ENCODE results near the gene SLC25A26.

The SLC25A26 gene

GRCh38 chr3:66344391-66344811 is 123.6 kb downstream of the SLC25A26 start:
- Histone ChIP-seq H3K27ac (ENCODE audit: low read length) (no peak overlapping the region), H3K27me3 (ENCODE audit: control insufficient read depth in 1 of 2, insufficient read depth in 2 of 2, low read length in 2 of 2) (no peaks in the 10 kb centered on the region), H3K4me3 (ENCODE audit: low read length in 2 of 2) (no peak overlapping the region), H3K4me1 (ENCODE audit: control insufficient read depth, insufficient read depth, low read length) (no peaks in the 10 kb centered on the region), H3K36me3 (ENCODE audit: control insufficient read depth in 2 of 2, insufficient read depth in 2 of 2, low read length in 2 of 2) (peaks cover 0 to 4% of the 10 kb centered on the region in 2 donors), H3K9me3 (ENCODE audit: control insufficient read depth in 2 of 2, low read length in 2 of 2) (no peaks in the 10 kb centered on the region), H3K9ac (ENCODE audit: low read length in 2 of 2) (no peak overlapping the region)

GRCh38 chr3:66344848-66345578 is 124.2 kb downstream of the SLC25A26 start:
- Histone ChIP-seq H3K36me3 (ENCODE audit: control insufficient read depth in 2 of 2, insufficient read depth in 2 of 2, low read length in 2 of 2) (peaks cover 0 to 4% of the 10 kb centered on the region in 2 donors), H3K27me3 (ENCODE audit: control insufficient read depth in 1 of 2, insufficient read depth in 2 of 2, low read length in 2 of 2) (no peaks in the 10 kb centered on the region), H3K4me1 (ENCODE audit: control insufficient read depth, insufficient read depth, low read length) (no peaks in the 10 kb centered on the region), H3K4me3 (ENCODE audit: low read length in 2 of 2) (no peak overlapping the region), H3K27ac (ENCODE audit: low read length) (no peak overlapping the region), H3K9ac (ENCODE audit: low read length in 2 of 2) (no peak overlapping the region), H3K9me3 (ENCODE audit: control insufficient read depth in 2 of 2, low read length in 2 of 2) (no peaks in the 10 kb centered on the region)

GRCh38 chr3:66348704-66349103 is 127.9 kb downstream of the SLC25A26 start:
- peaks cover 2% of the 10 kb centered on the region for H3K4me1 ChIP-seq (ENCODE audit: control insufficient read depth, insufficient read depth, low read length)
- H3K27me3 ChIP-seq (ENCODE audit: control insufficient read depth in 1 of 2, insufficient read depth in 2 of 2, low read length in 2 of 2), result no peaks in the 10 kb centered on the region
- no peak overlapping the region for H3K27ac ChIP-seq (ENCODE audit: low read length)
- H3K4me3 ChIP-seq (ENCODE audit: low read length in 2 of 2), result no peak overlapping the region
- H3K9me3 ChIP-seq (ENCODE audit: control insufficient read depth in 2 of 2, low read length in 2 of 2), result no peaks in the 10 kb centered on the region
- no peak overlapping the region for H3K9ac ChIP-seq (ENCODE audit: low read length in 2 of 2)
- peaks cover 0 to 4% of the 10 kb centered on the region in 2 donors for H3K36me3 ChIP-seq (ENCODE audit: control insufficient read depth in 2 of 2, insufficient read depth in 2 of 2, low read length in 2 of 2)

GRCh38 chr3:66350601-66351000 is 129.8 kb downstream of the SLC25A26 start:
- H3K9me3 ChIP-seq (ENCODE audit: control insufficient read depth in 2 of 2, low read length in 2 of 2), result no peaks in the 10 kb centered on the region
- peaks cover 0 to 4% of the 10 kb centered on the region in 2 donors for H3K36me3 ChIP-seq (ENCODE audit: control insufficient read depth in 2 of 2, insufficient read depth in 2 of 2, low read length in 2 of 2)
- H3K27ac ChIP-seq (ENCODE audit: low read length), result no peak overlapping the region
- H3K27me3 ChIP-seq (ENCODE audit: control insufficient read depth in 1 of 2, insufficient read depth in 2 of 2, low read length in 2 of 2), result no peaks in the 10 kb centered on the region
- no peak overlapping the region for H3K4me3 ChIP-seq (ENCODE audit: low read length in 2 of 2)
- no peak overlapping the region for H3K9ac ChIP-seq (ENCODE audit: low read length in 2 of 2)
- H3K4me1 ChIP-seq (ENCODE audit: control insufficient read depth, insufficient read depth, low read length), result peaks cover 2% of the 10 kb centered on the region

GRCh38 chr3:66353039-66353438 is 132.2 kb downstream of the SLC25A26 start:
- Histone ChIP-seq H3K36me3 (ENCODE audit: control insufficient read depth in 2 of 2, insufficient read depth in 2 of 2, low read length in 2 of 2) (no peaks in the 10 kb centered on the region), H3K27ac (ENCODE audit: low read length) (no peak overlapping the region), H3K4me3 (ENCODE audit: low read length in 2 of 2) (no peak overlapping the region), H3K9me3 (ENCODE audit: control insufficient read depth in 2 of 2, low read length in 2 of 2) (no peaks in the 10 kb centered on the region), H3K9ac (ENCODE audit: low read length in 2 of 2) (no peak overlapping the region), H3K4me1 (ENCODE audit: control insufficient read depth, insufficient read depth, low read length) (peaks cover 2% of the 10 kb centered on the region), H3K27me3 (ENCODE audit: control insufficient read depth in 1 of 2, insufficient read depth in 2 of 2, low read length in 2 of 2) (no peaks in the 10 kb centered on the region)

GRCh38 chr3:66353530-66353929 is 132.7 kb downstream of the SLC25A26 start:
- no peak overlapping the region for H3K27ac ChIP-seq (ENCODE audit: low read length)
- H3K9ac ChIP-seq (ENCODE audit: low read length in 2 of 2), result no peak overlapping the region
- peaks cover 2% of the 10 kb centered on the region for H3K4me1 ChIP-seq (ENCODE audit: control insufficient read depth, insufficient read depth, low read length)
- no peaks in the 10 kb centered on the region for H3K27me3 ChIP-seq (ENCODE audit: control insufficient read depth in 1 of 2, insufficient read depth in 2 of 2, low read length in 2 of 2)
- no peaks in the 10 kb centered on the region for H3K9me3 ChIP-seq (ENCODE audit: control insufficient read depth in 2 of 2, low read length in 2 of 2)
- H3K36me3 ChIP-seq (ENCODE audit: control insufficient read depth in 2 of 2, insufficient read depth in 2 of 2, low read length in 2 of 2), result no peaks in the 10 kb centered on the region
- H3K4me3 ChIP-seq (ENCODE audit: low read length in 2 of 2), result no peak overlapping the region

- Histone ChIP-seq H3K4me1 (ENCODE audit: control insufficient read depth, insufficient read depth, low read length) (peaks cover 2% of the 10 kb centered on the region), H3K36me3 (ENCODE audit: control insufficient read depth in 2 of 2, insufficient read depth in 2 of 2, low read length in 2 of 2) (no peaks in the 10 kb centered on the region), H3K9me3 (ENCODE audit: control insufficient read depth in 2 of 2, low read length in 2 of 2) (no peaks in the 10 kb centered on the region), H3K4me3 (ENCODE audit: low read length in 2 of 2) (no peak overlapping the region), H3K9ac (ENCODE audit: low read length in 2 of 2) (no peak overlapping the region), H3K27ac (ENCODE audit: low read length) (no peak overlapping the region), H3K27me3 (ENCODE audit: control insufficient read depth in 1 of 2, insufficient read depth in 2 of 2, low read length in 2 of 2) (no peaks in the 10 kb centered on the region)
Measured at GRCh38 chr3:66354001-66354400, 133.2 kb downstream of the SLC25A26 start.

- Histone ChIP-seq H3K4me1 (ENCODE audit: control insufficient read depth, insufficient read depth, low read length) (peaks cover 2% of the 10 kb centered on the region), H3K9me3 (ENCODE audit: control insufficient read depth in 2 of 2, low read length in 2 of 2) (no peaks in the 10 kb centered on the region), H3K4me3 (ENCODE audit: low read length in 2 of 2) (no peak overlapping the region), H3K27me3 (ENCODE audit: control insufficient read depth in 1 of 2, insufficient read depth in 2 of 2, low read length in 2 of 2) (no peaks in the 10 kb centered on the region), H3K36me3 (ENCODE audit: control insufficient read depth in 2 of 2, insufficient read depth in 2 of 2, low read length in 2 of 2) (no peaks in the 10 kb centered on the region), H3K27ac (ENCODE audit: low read length) (no peak overlapping the region), H3K9ac (ENCODE audit: low read length in 2 of 2) (no peak overlapping the region)
Measured at GRCh38 chr3:66355394-66355793, 134.6 kb downstream of the SLC25A26 start.

- Histone ChIP-seq H3K4me1 (ENCODE audit: control insufficient read depth, insufficient read depth, low read length) (peaks cover 2% of the 10 kb centered on the region), H3K9me3 (ENCODE audit: control insufficient read depth in 2 of 2, low read length in 2 of 2) (no peaks in the 10 kb centered on the region), H3K36me3 (ENCODE audit: control insufficient read depth in 2 of 2, insufficient read depth in 2 of 2, low read length in 2 of 2) (no peaks in the 10 kb centered on the region), H3K27ac (ENCODE audit: low read length) (no peak overlapping the region), H3K4me3 (ENCODE audit: low read length in 2 of 2) (no peak overlapping the region), H3K27me3 (ENCODE audit: control insufficient read depth in 1 of 2, insufficient read depth in 2 of 2, low read length in 2 of 2) (no peaks in the 10 kb centered on the region), H3K9ac (ENCODE audit: low read length in 2 of 2) (no peak overlapping the region)
Measured at GRCh38 chr3:66355997-66356396, 135.2 kb downstream of the SLC25A26 start.

GRCh38 chr3:66361356-66361755 is 140.6 kb downstream of the SLC25A26 start:
- Histone ChIP-seq H3K4me1 (ENCODE audit: control insufficient read depth, insufficient read depth, low read length) (no peaks in the 10 kb centered on the region), H3K9me3 (ENCODE audit: control insufficient read depth in 2 of 2, low read length in 2 of 2) (no peaks in the 10 kb centered on the region), H3K36me3 (ENCODE audit: control insufficient read depth in 2 of 2, insufficient read depth in 2 of 2, low read length in 2 of 2) (no peaks in the 10 kb centered on the region), H3K9ac (ENCODE audit: low read length in 2 of 2) (no peak overlapping the region), H3K27ac (ENCODE audit: low read length) (no peak overlapping the region), H3K4me3 (ENCODE audit: low read length in 2 of 2) (no peak overlapping the region), H3K27me3 (ENCODE audit: control insufficient read depth in 1 of 2, insufficient read depth in 2 of 2, low read length in 2 of 2) (no peaks in the 10 kb centered on the region)

GRCh38 chr3:66362541-66362941 is 141.7 kb downstream of the SLC25A26 start:
- Histone ChIP-seq H3K36me3 (ENCODE audit: control insufficient read depth in 2 of 2, insufficient read depth in 2 of 2, low read length in 2 of 2) (no peaks in the 10 kb centered on the region), H3K9ac (ENCODE audit: low read length in 2 of 2) (no peak overlapping the region), H3K9me3 (ENCODE audit: control insufficient read depth in 2 of 2, low read length in 2 of 2) (no peaks in the 10 kb centered on the region), H3K4me1 (ENCODE audit: control insufficient read depth, insufficient read depth, low read length) (no peaks in the 10 kb centered on the region), H3K27ac (ENCODE audit: low read length) (no peak overlapping the region), H3K27me3 (ENCODE audit: control insufficient read depth in 1 of 2, insufficient read depth in 2 of 2, low read length in 2 of 2) (no peaks in the 10 kb centered on the region), H3K4me3 (ENCODE audit: low read length in 2 of 2) (no peak overlapping the region)
